ENCODE results near the gene ERN2.
"Not testable (repeated sequence)": the region's sequence is repeated elsewhere in the genome, so short reads cannot be mapped to it uniquely, and the experiment has no call there.

ERN2 gene

GRCh38 chr16:23722613-23723240 is 9.7 kb upstream of the ERN2 start:
- not testable (repeated sequence) for DNase-seq (ENCODE audit: low read depth in 2 of 2)

- no peak for DNase-seq (ENCODE audit: low read depth in 2 of 2)
Measured at GRCh38 chr16:23716484-23716883, 3.5 kb upstream of the ERN2 start.

GRCh38 chr16:23711785-23712184 is 1.2 kb downstream of the ERN2 start:
- DNase-seq (ENCODE audit: low read depth in 2 of 2): no peak

- no peak for DNase-seq (ENCODE audit: low read depth in 2 of 2)
Measured at GRCh38 chr16:23710504-23710903, 2.5 kb downstream of the ERN2 start.

GRCh38 chr16:23710008-23710407 is 3.0 kb downstream of the ERN2 start:
- DNase-seq (ENCODE audit: low read depth in 2 of 2): no peak

- DNase-seq (ENCODE audit: low read depth in 2 of 2): no peak
Measured at GRCh38 chr16:23709536-23709935, 3.5 kb downstream of the ERN2 start.

- no peak for DNase-seq (ENCODE audit: low read depth in 2 of 2)
Measured at GRCh38 chr16:23706439-23706838, 6.6 kb downstream of the ERN2 start.

- no peak for DNase-seq (ENCODE audit: low read depth in 2 of 2)
Measured at GRCh38 chr16:23705517-23705902, 7.5 kb downstream of the ERN2 start.

GRCh38 chr16:23704772-23705516 is 8.1 kb downstream of the ERN2 start:
- DNase-seq (ENCODE audit: low read depth in 2 of 2): no peak

- DNase-seq (ENCODE audit: low read depth in 2 of 2): no peak
Measured at GRCh38 chr16:23702951-23703350, 10.1 kb downstream of the ERN2 start.

- no peak for DNase-seq (ENCODE audit: low read depth in 2 of 2)
Measured at GRCh38 chr16:23701045-23701444, 12.0 kb downstream of the ERN2 start.

GRCh38 chr16:23700509-23700908 is 12.5 kb downstream of the ERN2 start:
- DNase-seq (ENCODE audit: low read depth in 2 of 2): no peak

- DNase-seq (ENCODE audit: low read depth in 2 of 2): no peak
Measured at GRCh38 chr16:23700093-23700492, 12.9 kb downstream of the ERN2 start.

- no peak for DNase-seq (ENCODE audit: low read depth in 2 of 2)
Measured at GRCh38 chr16:23699100-23699499, 13.9 kb downstream of the ERN2 start.

GRCh38 chr16:23695756-23696155 is 17.3 kb downstream of the ERN2 start:
- no peak for DNase-seq (ENCODE audit: low read depth in 2 of 2)

- no peak for DNase-seq (ENCODE audit: low read depth in 2 of 2)
Measured at GRCh38 chr16:23694644-23695373, 18.2 kb downstream of the ERN2 start.

GRCh38 chr16:23694265-23694643 is 18.8 kb downstream of the ERN2 start:
- no peak for DNase-seq (ENCODE audit: low read depth in 2 of 2)

GRCh38 chr16:23692190-23692837 is 20.7 kb downstream of the ERN2 start:
- DNase-seq (ENCODE audit: low read depth in 2 of 2): no peak

- DNase-seq (ENCODE audit: low read depth in 2 of 2): no peak
Measured at GRCh38 chr16:23691483-23692189, 21.4 kb downstream of the ERN2 start.

GRCh38 chr16:23690771-23691482 is 22.1 kb downstream of the ERN2 start:
- DNase-seq (ENCODE audit: low read depth in 2 of 2): no peak

Data from stimulated activated CD4-positive, alpha-beta T cell treated with anti-CD3 and anti-CD28 coated beads, Interleukin-12 subunit alpha, Interleukin-12 subunit beta, amount 100 ng/mL, for 24 hours (primary cell).